Activated CD8-positive, alpha-beta memory T cell treated with anti-CD3 and anti-CD28 coated beads, Interleukin-2, amount 50 U/mL, for 1 hour (primary cell): ENCODE results near the gene MAP2.
"Not testable (repeated sequence)": the region's sequence is repeated elsewhere in the genome, so short reads cannot be mapped to it uniquely, and the experiment has no call there.

Experiments used
- DNase-seq: peaks from one replicate; pipeline ENCODE4 v3.0.0-alpha.2; 2020; ENCODE audit errors: extremely low read depth

The MAP2 gene

GRCh38 chr2:209591021-209591420 lies 167.2 kb downstream of the MAP2 start:
- no peak for DNase-seq

GRCh38 chr2:209592106-209592505 lies 168.3 kb downstream of the MAP2 start:
- DNase-seq, result no peak

- DNase-seq, result no peak
Observed at GRCh38 chr2:209593930-209594329, 170.1 kb downstream of the MAP2 start.

GRCh38 chr2:209596262-209596661 lies 172.4 kb downstream of the MAP2 start:
- no peak for DNase-seq

GRCh38 chr2:209598227-209598626 lies 174.4 kb downstream of the MAP2 start:
- DNase-seq, result not testable (repeated sequence)

- no peak for DNase-seq
Observed at GRCh38 chr2:209600341-209601171, 176.7 kb downstream of the MAP2 start.

GRCh38 chr2:209601497-209601896 lies 177.7 kb downstream of the MAP2 start:
- DNase-seq, result no peak

GRCh38 chr2:209602259-209602658 lies 178.4 kb downstream of the MAP2 start:
- DNase-seq, result no peak

- no peak for DNase-seq
Observed at GRCh38 chr2:209609531-209609930, 185.7 kb downstream of the MAP2 start.

- DNase-seq, result no peak
Observed at GRCh38 chr2:209610631-209611030, 186.8 kb downstream of the MAP2 start.

- no peak for DNase-seq
Observed at GRCh38 chr2:209613649-209614305, 189.9 kb downstream of the MAP2 start.

- DNase-seq, result no peak
Observed at GRCh38 chr2:209614690-209615369, 191.0 kb downstream of the MAP2 start.

- no peak for DNase-seq
Observed at GRCh38 chr2:209619782-209620181, 195.9 kb downstream of the MAP2 start.

GRCh38 chr2:209624192-209624938 lies 200.5 kb downstream of the MAP2 start:
- no peak for DNase-seq

- DNase-seq, result no peak
Observed at GRCh38 chr2:209629597-209629996, 205.8 kb downstream of the MAP2 start.

- no peak for DNase-seq
Observed at GRCh38 chr2:209633911-209634310, 210.1 kb downstream of the MAP2 start.

GRCh38 chr2:209636076-209636475 lies 212.2 kb downstream of the MAP2 start:
- no peak for DNase-seq

- DNase-seq, result no peak
Observed at GRCh38 chr2:209637293-209637692, 213.4 kb downstream of the MAP2 start.

- no peak for DNase-seq
Observed at GRCh38 chr2:209638346-209638745, 214.5 kb downstream of the MAP2 start.

GRCh38 chr2:209640358-209640757 lies 216.5 kb downstream of the MAP2 start:
- DNase-seq, result no peak

GRCh38 chr2:209642146-209642820 lies 218.4 kb downstream of the MAP2 start:
- no peak for DNase-seq
